AG04449 (cell line): ENCODE measurements around the gene LRIG2.

Experiments used
- CTCF ChIA-PET: fragments of 350-600 bp; formaldehyde crosslinking; extraction: SDS; loops from one replicate; lab custom pipeline; 2021; ENCODE audit warnings: antibody characterized with exemption; lab: Yijun Ruan, JAX
- POLR2A ChIA-PET: fragments of 400-600, 350-600 bp; formaldehyde crosslinking; extraction: SDS; loops from one replicate; lab custom pipeline; 2020; ENCODE audit warnings: antibody characterized with exemption, inconsistent platforms; lab: Yijun Ruan, JAX
- DNase-seq: peaks from one replicate; pipeline ENCODE4 v3.0.0-alpha.2; 2010; ENCODE audit warnings: low read depth, low spot score
- H3K4me3 ChIP-seq: 2 replicates; pipeline ENCODE4 v1.5.1; 2011; ENCODE audit warnings: low read depth, mild to moderate bottlenecking, control low read depth, low read length
- CTCF ChIP-seq: IDR thresholded peaks from one replicate; pipeline ENCODE4 v1.5.1; 2011; ENCODE audit warnings: mild to moderate bottlenecking, moderate library complexity, low read length, control low read depth, inconsistent platforms; ENCODE audit not compliant: insufficient read depth; ENCODE audit errors: missing control alignments

Gene LRIG2

GRCh38 chr1:113031171-113031933 is 41.6 kb upstream of the LRIG2 start:
- no peak for TF ChIP-seq CTCF
- ChIA-PET POLR2A (no interaction called here), CTCF (interaction anchor here (2.1 kb wide), 1 partner anchor 41 kb away, joined by 7 read pairs; the partner anchor contains the start of gene LRIG2)
- no peak for DNase-seq
- H3K4me3 ChIP-seq, result no peak overlapping the region

- no peak for DNase-seq
- no peak overlapping the region for H3K4me3 ChIP-seq
- no peak for TF ChIP-seq CTCF
- ChIA-PET CTCF (interaction anchor here (0.8 to 1.9 kb wide), 2 partner anchors 38 to 319 kb away, joined by 3 to 8 read pairs; partner anchors contain the start of gene LRIG2), POLR2A (interaction anchor here (0.8 kb wide), 1 partner anchor 79 kb away, joined by 3 read pairs; the partner anchor contains the start of gene SLC16A1)
These were observed 37.9 kb upstream of the LRIG2 start for GRCh38 chr1:113035086-113035485.

- no peak for DNase-seq
- no peak overlapping the region for H3K4me3 ChIP-seq
- CTCF ChIA-PET, result interaction anchor here (1.9 kb wide), 1 partner anchor 36 kb away, joined by 8 read pairs; the partner anchor contains the start of gene LRIG2
- TF ChIP-seq CTCF, result no peak
- POLR2A ChIA-PET, result no interaction called here
These were observed 36.2 kb upstream of the LRIG2 start for GRCh38 chr1:113036639-113037321.

GRCh38 chr1:113040041-113040440 is 33.0 kb upstream of the LRIG2 start:
- ChIA-PET POLR2A (no interaction called here), CTCF (interaction anchor here (0.6 to 5.6 kb wide), 5 partner anchors 32 to 704 kb away, joined by 3 to 111 read pairs (median 51); partner anchors contain the start of genes LRIG2 and PPM1J)
- TF ChIP-seq CTCF, result no peak
- no peak for DNase-seq
- no peak overlapping the region for H3K4me3 ChIP-seq

- CTCF ChIA-PET, result interaction anchor here (1.0 to 5.6 kb wide), 6 partner anchors 14 to 325 kb away, joined by 3 to 111 read pairs (median 44); partner anchors contain the start of genes LRIG2 and PPM1J
- DNase-seq, result no peak
- no peak for TF ChIP-seq CTCF
- POLR2A ChIA-PET, result interaction anchor here (1.2 kb wide), 1 partner anchor 17 kb away, joined by 3 read pairs; no protein-coding TSS in a partner anchor
- H3K4me3 ChIP-seq, result no peak overlapping the region
These were observed 32.1 kb upstream of the LRIG2 start for GRCh38 chr1:113040718-113041412.
